Subcutaneous abdominal adipose tissue (tissue), 5 donors: ENCODE data around the gene TNIK.
"Not testable (repeated sequence)": the region's sequence is repeated elsewhere in the genome, so short reads cannot be mapped to it uniquely, and the experiment has no call there.

Experiments used
- H3K27ac ChIP-seq: one replicate; pipeline ENCODE4 v1.7.0; 2013; ENCODE audit warnings: low read depth, mild to moderate bottlenecking, inconsistent platforms, low read length, moderate library complexity
- H3K27me3 ChIP-seq, 5 donors: one replicate each; pipeline ENCODE4 v1.7.0; 2013; ENCODE audit warnings: low read length in 5 of 5, inconsistent platforms in 1 of 5; ENCODE audit not compliant: control insufficient read depth in 5 of 5, insufficient read depth in 4 of 5
- H3K36me3 ChIP-seq, 5 donors: one replicate each; pipeline ENCODE4 v1.7.0; 2013; ENCODE audit warnings: low read length in 5 of 5; ENCODE audit not compliant: control insufficient read depth in 5 of 5, insufficient read depth in 5 of 5
- H3K4me1 ChIP-seq, 5 donors: one replicate each; pipeline ENCODE4 v1.7.0; 2013; ENCODE audit warnings: low read length in 5 of 5, mild to moderate bottlenecking in 3 of 5, moderate library complexity in 1 of 5; ENCODE audit not compliant: control insufficient read depth in 5 of 5, insufficient read depth in 5 of 5
- H3K4me3 ChIP-seq, 5 donors: one replicate each; pipeline ENCODE4 v1.7.0; 2013; ENCODE audit warnings: low read length in 5 of 5, low read depth in 1 of 5
- H3K9ac ChIP-seq, 5 donors: one replicate each; pipeline ENCODE4 v1.7.0; 2013; ENCODE audit warnings: low read length in 5 of 5, mild to moderate bottlenecking in 4 of 5, moderate library complexity in 3 of 5
- H3K9me3 ChIP-seq, 5 donors: one replicate each; pipeline ENCODE4 v1.7.0; 2013; ENCODE audit warnings: low read length in 5 of 5; ENCODE audit not compliant: control insufficient read depth in 5 of 5
- donor health status: healthy.
- donor health status: healthy.
- donor health status: healthy.
- donor health status: healthy.
- donor health status: healthy.

TNIK gene

DNA sequence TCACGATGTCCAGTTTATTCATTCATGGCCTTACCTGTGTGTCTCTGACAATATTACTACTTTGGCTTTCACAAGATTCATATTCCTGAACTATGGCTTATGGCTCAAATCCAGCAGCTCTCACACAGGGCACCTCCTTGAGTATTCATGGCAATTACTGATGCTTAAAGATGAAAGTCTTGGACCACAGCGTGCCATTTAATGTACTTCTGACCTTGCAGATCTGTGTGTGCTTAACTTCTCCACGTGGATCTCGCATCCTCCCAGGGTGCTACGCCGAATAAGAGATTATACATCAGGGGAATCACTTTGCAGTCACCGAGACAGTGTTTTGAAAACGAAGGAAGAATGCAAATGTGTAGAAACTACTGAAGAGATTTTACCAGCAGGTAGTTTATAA, 147.5 kb downstream of the TNIK start:
- H3K36me3 ChIP-seq: no peaks in the 10 kb centered on the region
- peaks cover 0 to 2% (median 0%) of the 10 kb centered on the region in 5 donors for H3K9me3 ChIP-seq
- no peaks in the 10 kb centered on the region for H3K4me1 ChIP-seq
- H3K9ac ChIP-seq: no peak overlapping the region
- no peak overlapping the region for H3K4me3 ChIP-seq
- H3K27ac ChIP-seq: no peak overlapping the region
- H3K27me3 ChIP-seq: no peaks in the 10 kb centered on the region

DNA sequence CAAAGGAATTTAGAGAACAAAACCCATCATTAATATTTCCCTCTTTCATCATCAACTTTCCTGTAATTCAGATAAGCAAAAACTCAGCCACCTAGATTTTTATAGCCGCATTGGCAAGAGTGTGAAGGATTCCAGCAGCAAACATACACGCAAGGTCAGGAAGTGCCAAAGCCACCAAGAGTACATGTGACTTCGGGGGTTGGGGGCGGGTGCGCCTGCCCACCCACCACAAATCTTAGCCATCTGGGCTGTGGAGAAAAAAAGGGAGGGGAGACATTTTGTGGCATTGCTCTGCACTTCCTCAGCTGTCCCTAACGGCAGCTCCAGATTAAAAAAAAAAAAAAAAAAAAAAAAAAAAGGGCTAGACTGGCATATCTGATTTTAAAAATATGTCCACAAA, 148.4 kb downstream of the TNIK start:
- no peaks in the 10 kb centered on the region for H3K36me3 ChIP-seq

DNA sequence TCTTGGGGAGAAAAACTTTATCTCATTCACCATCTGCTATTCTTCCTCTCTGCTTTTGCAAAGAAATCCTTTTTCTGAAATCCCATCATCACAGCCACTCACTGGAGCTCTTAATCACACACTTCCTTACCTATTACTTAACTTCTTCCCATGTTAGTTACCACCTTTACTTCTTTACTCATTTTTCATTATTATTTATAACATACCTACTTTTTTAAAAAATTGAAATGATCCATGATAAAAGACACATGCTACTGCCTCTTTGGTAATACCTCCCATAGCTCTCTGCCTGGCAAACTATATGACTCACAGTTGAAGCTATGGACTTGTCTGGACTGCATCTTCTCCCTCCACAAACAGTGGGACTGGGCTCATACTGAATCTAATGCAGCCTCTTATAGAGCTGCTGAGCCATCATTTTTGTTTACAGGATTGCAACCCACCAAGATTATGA, 150.3 kb downstream of the TNIK start:
- no peaks in the 10 kb centered on the region for H3K36me3 ChIP-seq
- peaks cover 0 to 2% (median 0%) of the 10 kb centered on the region in 5 donors for H3K9me3 ChIP-seq
- peaks cover 0 to 2% (median 0%) of the 10 kb centered on the region in 5 donors for H3K4me1 ChIP-seq
- H3K4me3 ChIP-seq: no peak overlapping the region
- no peak overlapping the region for H3K9ac ChIP-seq
- no peaks in the 10 kb centered on the region for H3K27me3 ChIP-seq
- no peak overlapping the region for H3K27ac ChIP-seq

More for the DNA sequence above, 148.4 kb downstream of the TNIK start:
- no peak overlapping the region for H3K27ac ChIP-seq
- H3K4me1 ChIP-seq: peaks cover 0 to 2% (median 0%) of the 10 kb centered on the region in 5 donors
- no peaks in the 10 kb centered on the region for H3K27me3 ChIP-seq
- H3K9me3 ChIP-seq: peaks cover 0 to 2% (median 0%) of the 10 kb centered on the region in 5 donors
- H3K4me3 ChIP-seq: no peak overlapping the region
- no peak overlapping the region for H3K9ac ChIP-seq

DNA sequence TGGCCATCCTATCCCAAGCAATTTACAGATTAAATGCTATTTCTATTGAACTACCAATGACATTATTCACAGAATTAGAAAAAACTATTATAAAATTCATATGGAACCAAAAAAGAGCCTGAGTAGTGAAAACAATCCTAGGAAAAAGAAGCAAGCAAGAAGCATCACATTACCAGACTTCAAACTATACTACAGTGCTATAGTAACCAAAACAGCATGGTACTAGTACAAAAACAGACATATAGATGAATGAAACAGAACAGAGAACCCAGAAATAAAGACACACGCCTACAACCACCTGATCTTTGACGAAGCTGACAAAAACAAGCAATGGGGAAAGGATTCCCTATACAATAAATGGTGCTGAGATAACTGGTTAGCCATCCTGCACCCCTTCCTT, 152.2 kb downstream of the TNIK start:
- Histone ChIP-seq H3K4me1 (peaks cover 0 to 2% (median 0%) of the 10 kb centered on the region in 5 donors), H3K36me3 (no peaks in the 10 kb centered on the region)

DNA sequence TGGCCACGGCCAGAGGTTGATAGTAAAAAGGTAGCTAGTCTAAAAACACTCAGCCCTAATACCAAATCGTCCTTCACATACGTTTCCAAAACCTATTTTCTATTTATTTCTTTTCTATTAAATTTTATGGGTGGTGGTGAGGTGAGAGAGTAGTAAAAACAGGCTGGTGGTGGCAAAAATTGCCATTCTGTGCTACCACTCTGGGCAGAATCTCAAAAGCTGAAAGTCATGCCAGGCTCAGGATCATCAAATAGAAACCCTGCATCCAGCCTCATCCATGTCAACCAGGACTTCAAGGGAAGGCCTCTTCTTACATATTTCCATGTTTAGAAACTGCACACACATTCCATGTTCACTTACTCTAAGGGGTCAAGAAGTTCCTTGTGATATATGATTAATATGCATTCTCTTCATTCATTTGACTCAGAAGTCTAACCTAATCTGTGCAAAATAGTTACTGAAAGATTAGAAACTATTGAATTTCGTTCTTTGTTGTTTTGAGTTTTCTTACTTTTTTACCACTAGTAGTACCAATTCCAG, 153.1 kb downstream of the TNIK start:
- no peak overlapping the region for H3K9ac ChIP-seq
- H3K4me3 ChIP-seq: no peak overlapping the region
- H3K9me3 ChIP-seq: peaks cover 0 to 2% (median 0%) of the 10 kb centered on the region in 5 donors
- H3K4me1 ChIP-seq: peaks cover 0 to 2% (median 0%) of the 10 kb centered on the region in 5 donors
- no peak overlapping the region for H3K27ac ChIP-seq
- no peaks in the 10 kb centered on the region for H3K27me3 ChIP-seq
- H3K36me3 ChIP-seq: no peaks in the 10 kb centered on the region

More for the DNA sequence above, 152.2 kb downstream of the TNIK start:
- H3K27me3 ChIP-seq: no peaks in the 10 kb centered on the region
- no peak overlapping the region for H3K4me3 ChIP-seq
- no peak overlapping the region for H3K27ac ChIP-seq
- H3K9me3 ChIP-seq: peaks cover 0 to 2% (median 0%) of the 10 kb centered on the region in 5 donors
- H3K9ac ChIP-seq: no peak overlapping the region

DNA sequence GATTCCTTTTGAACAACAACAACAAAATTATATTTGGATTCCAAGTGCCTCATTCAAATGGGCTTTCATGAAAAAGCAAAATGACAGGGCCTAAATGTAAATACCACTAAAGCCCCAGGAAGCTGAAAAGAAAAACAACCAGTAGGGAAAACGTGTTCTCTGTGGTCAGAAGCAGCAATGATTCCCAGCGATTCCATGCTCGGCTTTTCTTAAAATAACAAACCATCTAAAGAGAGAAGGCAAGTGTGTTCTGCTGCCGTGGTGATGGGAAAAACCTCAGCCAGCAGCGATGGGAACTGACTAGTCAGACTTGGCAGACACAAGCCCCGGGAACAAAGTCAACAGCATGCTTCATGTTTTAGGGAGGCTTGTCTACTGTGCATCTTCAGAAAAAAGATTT, 153.6 kb downstream of the TNIK start:
- no peak overlapping the region for H3K27ac ChIP-seq
- H3K4me1 ChIP-seq: peaks cover 0 to 2% (median 0%) of the 10 kb centered on the region in 5 donors
- peaks cover 0 to 2% (median 0%) of the 10 kb centered on the region in 5 donors for H3K9me3 ChIP-seq
- no peaks in the 10 kb centered on the region for H3K36me3 ChIP-seq
- no peak overlapping the region for H3K4me3 ChIP-seq
- no peak overlapping the region for H3K9ac ChIP-seq
- H3K27me3 ChIP-seq: no peaks in the 10 kb centered on the region

DNA sequence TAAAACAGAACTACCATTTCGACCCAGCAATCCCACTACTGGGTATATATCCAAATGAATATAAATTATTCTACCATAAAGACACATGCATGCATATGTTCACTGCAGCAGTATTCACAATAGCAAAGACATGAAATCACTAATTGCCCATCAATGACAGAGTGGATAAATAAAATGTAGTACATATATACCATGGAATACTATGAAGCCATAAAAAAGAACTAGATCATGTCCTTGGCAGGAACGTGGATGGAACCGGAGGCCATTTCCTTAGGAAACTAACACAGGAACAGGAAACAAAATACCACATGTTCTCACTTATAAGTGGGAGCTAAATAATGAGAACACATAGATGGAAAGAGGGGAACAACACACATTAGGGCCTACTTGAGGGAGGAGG, 154.4 kb downstream of the TNIK start:
- H3K27ac ChIP-seq, H3K36me3 ChIP-seq, H3K9me3 ChIP-seq, H3K27me3 ChIP-seq, H3K9ac ChIP-seq, H3K4me3 ChIP-seq, H3K4me1 ChIP-seq: not testable (repeated sequence)

DNA sequence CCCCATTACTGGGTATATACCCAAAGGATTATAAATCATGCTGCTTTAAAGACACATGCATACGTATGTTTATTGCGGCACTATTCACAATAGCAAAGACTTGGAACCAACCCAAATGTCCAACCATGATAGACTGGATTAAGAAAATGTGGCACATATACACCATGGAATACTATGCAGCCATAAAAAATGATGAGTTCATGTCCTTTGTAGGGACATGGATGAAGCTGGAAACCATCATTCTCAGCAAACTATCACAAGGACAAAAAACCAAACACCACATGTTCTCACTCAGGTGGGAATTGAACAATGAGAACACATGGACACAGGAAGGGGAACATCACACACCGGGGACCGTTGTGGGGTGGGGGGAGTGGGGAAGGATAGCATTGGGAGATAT, 155.7 kb downstream of the TNIK start:
- not testable (repeated sequence) for H3K27ac ChIP-seq

DNA sequence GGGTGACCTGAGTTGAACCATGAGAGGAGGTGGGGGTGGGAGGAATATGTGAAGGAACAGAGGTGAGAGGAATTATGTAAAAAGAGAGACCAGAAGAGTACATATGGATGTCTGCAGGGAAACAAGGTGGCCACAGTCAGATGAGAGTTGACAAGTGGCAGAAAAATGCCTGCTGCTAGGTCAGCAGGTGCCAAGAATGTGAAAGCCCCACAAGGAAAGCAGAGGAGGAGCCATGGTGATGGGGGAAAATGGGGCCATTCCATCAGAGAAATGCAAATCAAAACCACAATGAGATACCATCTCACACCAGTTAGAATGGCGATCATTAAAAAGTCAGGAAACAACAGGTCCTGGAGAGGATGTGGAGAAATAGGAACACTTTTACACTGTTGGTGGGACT, 156.2 kb downstream of the TNIK start:
- H3K27me3 ChIP-seq, H3K9ac ChIP-seq, H3K36me3 ChIP-seq, H3K4me1 ChIP-seq, H3K27ac ChIP-seq, H3K9me3 ChIP-seq, H3K4me3 ChIP-seq: not testable (repeated sequence)

More for the DNA sequence above, 155.7 kb downstream of the TNIK start:
- not testable (repeated sequence) for H3K9me3 ChIP-seq, H3K4me3 ChIP-seq, H3K9ac ChIP-seq, H3K36me3 ChIP-seq, H3K27me3 ChIP-seq, H3K4me1 ChIP-seq

DNA sequence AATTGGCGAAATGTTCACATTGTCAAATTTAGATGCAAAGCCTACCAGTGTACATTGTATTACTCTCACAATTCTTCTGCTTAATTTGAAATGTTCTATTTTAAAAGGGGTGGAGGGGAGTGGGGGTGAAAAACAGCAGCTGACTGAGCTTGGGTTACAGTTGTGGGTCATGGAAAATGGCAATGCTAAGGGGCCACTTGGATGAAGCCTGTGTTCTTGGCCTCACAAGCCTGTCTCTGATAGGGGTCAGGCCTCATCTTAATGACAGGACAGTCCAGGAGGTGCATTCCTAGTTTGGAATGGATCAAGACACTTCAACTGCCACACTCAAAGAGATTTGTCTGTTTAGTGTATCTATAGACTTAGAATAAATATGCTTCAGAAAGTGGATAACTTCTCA, 158.2 kb downstream of the TNIK start:
- no peak overlapping the region for H3K4me3 ChIP-seq
- H3K9ac ChIP-seq: no peak overlapping the region
- H3K4me1 ChIP-seq: peaks cover 0 to 1% (median 0%) of the 10 kb centered on the region in 5 donors
- peaks cover 0 to 3% (median 0%) of the 10 kb centered on the region in 5 donors for H3K9me3 ChIP-seq
- no peaks in the 10 kb centered on the region for H3K36me3 ChIP-seq
- no peak overlapping the region for H3K27ac ChIP-seq
- no peaks in the 10 kb centered on the region for H3K27me3 ChIP-seq
